Left lung (tissue), 10 donors: Measurements from ENCODE around the gene USP40. TPM values are rescaled to one million over a fixed set of nuclear protein-coding genes. Genes with fewer than 3 reads are reported as not detected.

Source experiments
- ATAC-seq: fragments of 200-7000 bp; cut with Tn5 transposase; one replicate; pipeline ENCODE4 v1.9.1; 2020; ENCODE audit warnings: moderate library complexity
- DNase-seq, 4 donors: peaks; one replicate each; pipeline ENCODE4 v3.0.0-alpha.2; 2013 to 2020
- H3K27ac ChIP-seq, 2 donors: fragments of 200-600 bp; sonication (generic) in 1 of 2; one replicate each; pipeline versions ENCODE4 v1.5.0 to v1.8.0; 2020 to 2021
- H3K27me3 ChIP-seq, 2 donors: fragments of 200-600 bp; sonication (generic) in 1 of 2; one replicate each; pipeline versions ENCODE4 v1.5.0 to v1.8.0; 2020 to 2021
- H3K36me3 ChIP-seq, 2 donors: fragments of 200-600 bp; sonication (generic) in 1 of 2; one replicate each; pipeline versions ENCODE4 v1.5.0 to v1.8.0; 2020 to 2021
- H3K4me1 ChIP-seq, 2 donors: fragments of 200-600 bp; one replicate each; pipeline ENCODE4 v1.8.0; 2021
- H3K4me3 ChIP-seq, 2 donors: fragments of 200-600 bp; sonication (generic) in 1 of 2; one replicate each; pipeline versions ENCODE4 v1.5.0 to v1.8.0; 2020 to 2021; ENCODE audit warnings: mild to moderate bottlenecking in 1 of 2
- H3K9me3 ChIP-seq, 2 donors: fragments of 200-600 bp; sonication (generic) in 1 of 2; one replicate each; pipeline versions ENCODE4 v1.5.0 to v1.8.0; 2020 to 2021
- CTCF ChIP-seq, 2 donors: fragments of 200-600 bp; sonication (generic) in 1 of 2; IDR thresholded peaks; one replicate each; pipeline versions ENCODE4 v1.5.0 to v1.8.0; 2021; ENCODE audit warnings: antibody characterized with exemption in 2 of 2
- intact Hi-C, 2 donors: fragments of 100-400 bp; cut with DNase I; formaldehyde crosslinking; loops; one replicate each; pipeline versions ENCODE4 v1.11.2 to v1.14.2; 2022
- polyA plus RNA-seq, 6 donors: library from polyadenylated mRNA; unstranded; fragments of 120-200 nt; gene quantifications; one replicate each; pipeline ENCODE4 v1.2.1, GENCODE V29; 2013; ENCODE audit not compliant: insufficient read length in 6 of 6
- total RNA-seq, 2 donors: library from RNA; stranded (reverse); fragmentation: NEBNext Ultra II Directional; extraction: Animal tissue kit (Norgen Biotek cat#: 25700); gene quantifications; one replicate each; pipeline ENCODE4 v1.2.1, GENCODE V29; 2021
- donor health status: DM: no; HTN: yes; CAD: no.
- donor health status: DM: no; HTN: no; CAD: no.

Gene USP40
- total and polyA plus RNA-seq, 8 donors = 40.0 to 60.5 (median 46.0) TPM

GRCh38 chr2:233428438-233428837 lies 138.1 kb downstream of the USP40 start:
- intact Hi-C loops = no loop called here
- Histone ChIP-seq H3K27ac (no peak overlapping the region), H3K27me3 (no peaks in the 10 kb centered on the region), H3K4me3 (no peak overlapping the region), H3K36me3 (peaks cover 0 to 4% of the 10 kb centered on the region in 2 donors), H3K4me1 (peaks cover 4 to 8% of the 10 kb centered on the region in 2 donors), H3K9me3 (peaks cover 0 to 8% of the 10 kb centered on the region in 2 donors)
- no peak for ATAC-seq
- DNase-seq = no peak
- no peak for TF ChIP-seq CTCF (IDR thresholded peaks at IDR 0.05)

GRCh38 chr2:233428008-233428407 lies 138.6 kb downstream of the USP40 start:
- Histone ChIP-seq H3K27me3 (no peaks in the 10 kb centered on the region), H3K27ac (no peak overlapping the region)
- ATAC-seq = no peak

GRCh38 chr2:233426619-233427342 lies 139.8 kb downstream of the USP40 start:
- Histone ChIP-seq H3K9me3 (peaks cover 0 to 8% of the 10 kb centered on the region in 2 donors), H3K4me3 (no peak overlapping the region), H3K27me3 (no peaks in the 10 kb centered on the region), H3K27ac (peak overlapping the region in 1 of 2 donors; percentile 9), H3K4me1 (peaks cover 7 to 12% of the 10 kb centered on the region in 2 donors), H3K36me3 (peaks cover 0 to 4% of the 10 kb centered on the region in 2 donors)
- DNase-seq (no peak), ATAC-seq (no peak)
- intact Hi-C loops = no loop called here
- TF ChIP-seq CTCF (IDR thresholded peaks at IDR 0.05) = no peak

More at GRCh38 chr2:233428008-233428407, 138.6 kb downstream of the USP40 start:
- intact Hi-C loops = no loop called here
- no peak for TF ChIP-seq CTCF (IDR thresholded peaks at IDR 0.05)
- H3K4me1 ChIP-seq = peaks cover 6 to 8% of the 10 kb centered on the region in 2 donors
- DNase-seq = no peak
- peaks cover 0 to 4% of the 10 kb centered on the region in 2 donors for H3K36me3 ChIP-seq
- H3K9me3 ChIP-seq = peaks cover 0 to 8% of the 10 kb centered on the region in 2 donors
- no peak overlapping the region for H3K4me3 ChIP-seq

Other genes with a start within 250 kb of the USP40 start
- gene DGKD, start 212.3 kb downstream of the USP40 start, total RNA-seq = 10 to 100 TPM; 87.7 to 98.0 TPM
- 10 to 100 TPM; 22.9 to 38.1 (median 30.8) TPM for gene DGKD, start 212.3 kb downstream of the USP40 start, polyA plus RNA-seq
- gene UGT1A8, start 50.9 kb upstream of the USP40 start, total RNA-seq = not detected
- not detected for gene UGT1A8, start 50.9 kb upstream of the USP40 start, polyA plus RNA-seq
- not detected for gene UGT1A10, start 69.7 kb upstream of the USP40 start, total RNA-seq
- gene UGT1A10, start 69.7 kb upstream of the USP40 start, polyA plus RNA-seq = not detected
- gene UGT1A9, start 105.1 kb upstream of the USP40 start, total RNA-seq = not detected
- not detected for gene UGT1A9, start 105.1 kb upstream of the USP40 start, polyA plus RNA-seq
- not detected for gene UGT1A7, start 115.1 kb upstream of the USP40 start, total RNA-seq
- not detected for gene UGT1A7, start 115.1 kb upstream of the USP40 start, polyA plus RNA-seq
- gene UGT1A6, start 126.1 kb upstream of the USP40 start, total RNA-seq = 1 to 10 TPM in 1 of 2 donors, not detected in 1; 1.7 TPM
- under 1 TPM in 4 of 6 donors, not detected in 2; 0.10 to 0.18 (median 0.13) TPM for gene UGT1A6, start 126.1 kb upstream of the USP40 start, polyA plus RNA-seq
- under 1 TPM in 1 of 2 donors, not detected in 1; 0.10 TPM for gene UGT1A5, start 146.1 kb upstream of the USP40 start, total RNA-seq
- gene UGT1A5, start 146.1 kb upstream of the USP40 start, polyA plus RNA-seq = not detected
- gene UGT1A4, start 152.0 kb upstream of the USP40 start, total RNA-seq = not detected
- not detected for gene UGT1A4, start 152.0 kb upstream of the USP40 start, polyA plus RNA-seq
- not detected for gene UGT1A3, start 162.3 kb upstream of the USP40 start, total RNA-seq
- gene UGT1A3, start 162.3 kb upstream of the USP40 start, polyA plus RNA-seq = not detected
- gene UGT1A1, start 193.5 kb upstream of the USP40 start, total RNA-seq = under 1 TPM in 1 of 2 donors, not detected in 1; 0.24 TPM
- under 1 TPM; 0.04 to 0.20 (median 0.13) TPM for gene UGT1A1, start 193.5 kb upstream of the USP40 start, polyA plus RNA-seq
- under 1 TPM in 1 of 2 donors, not detected in 1; 0.32 TPM for gene MROH2A, start 211.5 kb upstream of the USP40 start, total RNA-seq
- under 1 TPM; 0.27 to 0.77 (median 0.66) TPM for gene MROH2A, start 211.5 kb upstream of the USP40 start, polyA plus RNA-seq